Kidney epithelial cell (primary cell): Measurements from ENCODE around the gene C2CD5. TPM values are rescaled to one million over a fixed set of nuclear protein-coding genes. Genes with fewer than 3 reads are reported as not detected.
A peak's percentile ranks its signal among the peaks of the same experiment; 100 is the strongest.
"Not testable (repeated sequence)": the region's sequence is repeated elsewhere in the genome, so short reads cannot be mapped to it uniquely, and the experiment has no call there.

Experiments
- DNase-seq: peaks from one replicate; pipeline ENCODE4 v3.0.0-alpha.2; 2010; ENCODE audit warnings: low read depth
- H3K27me3 ChIP-seq: 2 replicates; pipeline ENCODE4 v1.6.0; 2011; ENCODE audit warnings: low read length; ENCODE audit not compliant: control insufficient read depth, insufficient read depth
- H3K36me3 ChIP-seq: 2 replicates; pipeline ENCODE4 v1.5.1; 2011; ENCODE audit warnings: low read length; ENCODE audit not compliant: control insufficient read depth, insufficient read depth
- H3K4me3 ChIP-seq: 2 replicates; pipeline ENCODE4 v1.5.1; 2011; ENCODE audit warnings: low read depth, mild to moderate bottlenecking, control low read depth, low read length
- CTCF ChIP-seq: IDR thresholded peaks from 2 replicates; pipeline ENCODE4 v1.5.1; 2011; ENCODE audit warnings: mild to moderate bottlenecking, moderate library complexity, low read length, control low read depth, inconsistent platforms; ENCODE audit not compliant: insufficient read depth, poor library complexity, severe bottlenecking
- total RNA-seq: library from RNA; depleted of rRNA; stranded (reverse); fragments of >200 nt; gene quantifications from 2 replicates; pipeline ENCODE4 v1.2.3, GENCODE V29; 2015

Gene C2CD5
- total RNA-seq, 1 donor from 2014 or later = 19.3 TPM

DNA sequence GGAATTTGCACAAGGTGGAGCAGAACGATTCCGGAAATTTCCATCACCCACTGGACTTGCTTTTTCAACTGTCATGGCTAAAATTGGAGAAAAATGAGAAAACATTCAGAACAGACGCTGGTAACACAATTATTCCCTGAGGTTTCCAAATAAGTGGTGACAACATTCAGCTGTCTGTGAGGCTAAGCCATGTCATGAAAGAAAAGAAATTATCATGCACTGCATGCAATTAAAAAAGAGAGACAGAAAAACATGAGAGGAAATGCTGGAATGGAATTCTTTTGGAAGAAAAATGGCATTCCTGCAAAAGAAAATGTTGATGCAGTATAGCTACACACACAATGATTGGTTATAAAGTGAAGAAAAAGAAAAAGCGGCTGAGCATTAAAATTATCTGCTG is 87.3 kb downstream of the C2CD5 start:
- no peak for TF ChIP-seq CTCF
- no peak for DNase-seq
- Histone ChIP-seq H3K4me3 (no peak overlapping the region), H3K27me3 (no peaks in the 10 kb centered on the region), H3K36me3 (no peaks in the 10 kb centered on the region)

- no peak for TF ChIP-seq CTCF
- no peak for DNase-seq
- no peak overlapping the region for H3K4me3 ChIP-seq
- no peaks in the 10 kb centered on the region for H3K27me3 ChIP-seq
- H3K36me3 ChIP-seq = no peaks in the 10 kb centered on the region
Observed at GRCh38 chr12:22453511-22453910, 90.8 kb downstream of the C2CD5 start.

GRCh38 chr12:22447223-22447622 is 97.1 kb downstream of the C2CD5 start:
- no peak for TF ChIP-seq CTCF
- no peak overlapping the region for H3K4me3 ChIP-seq
- no peaks in the 10 kb centered on the region for H3K27me3 ChIP-seq
- H3K36me3 ChIP-seq = no peaks in the 10 kb centered on the region
- DNase-seq = no peak

GRCh38 chr12:22444317-22444665 is 100.1 kb downstream of the C2CD5 start:
- H3K36me3 ChIP-seq, H3K27me3 ChIP-seq, DNase-seq, H3K4me3 ChIP-seq: not testable (repeated sequence)

DNA sequence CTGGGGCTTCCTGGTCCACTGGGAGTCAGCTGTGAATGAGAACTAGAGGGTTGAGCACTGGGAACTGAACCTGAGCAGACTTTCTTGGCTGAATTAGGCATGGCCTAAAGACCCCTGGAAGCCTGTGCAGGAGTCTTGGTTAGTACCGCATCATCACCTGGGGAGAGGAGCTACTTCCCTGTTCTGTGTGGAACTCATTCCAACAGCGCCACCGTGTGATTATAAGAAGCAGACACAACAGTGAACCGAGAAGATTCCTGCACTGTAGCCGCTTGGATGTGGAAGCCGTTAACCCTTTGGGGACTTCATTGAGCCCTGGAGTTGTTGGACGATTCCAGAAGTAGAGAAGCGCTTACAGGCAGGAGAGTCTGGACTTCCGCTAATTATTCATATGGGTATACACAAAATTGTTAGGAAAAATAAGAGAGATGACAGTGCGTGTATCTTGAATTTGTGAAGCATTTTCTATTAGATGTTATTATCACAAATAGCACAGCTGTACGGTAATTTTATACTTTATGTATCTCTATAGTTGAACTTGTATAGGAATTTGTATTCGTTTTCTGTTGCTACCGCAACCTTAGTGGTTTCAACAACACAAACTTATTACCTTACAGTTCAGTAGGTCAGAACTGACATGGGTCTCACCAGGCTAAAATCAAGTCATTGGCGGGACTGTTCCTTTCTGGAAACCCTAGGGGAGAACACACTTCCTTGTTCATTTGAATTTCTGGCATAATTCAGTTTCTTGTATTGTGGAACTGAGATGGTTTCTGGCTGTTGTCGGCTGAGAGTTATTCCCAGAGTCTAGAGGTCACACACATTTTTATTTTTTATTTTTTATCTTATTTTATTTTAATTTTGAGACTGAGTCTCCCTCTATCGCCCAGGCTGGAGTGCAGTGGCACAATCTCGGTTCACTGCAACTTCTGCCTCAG is 100.7 kb downstream of the C2CD5 start:
- H3K4me3 ChIP-seq = no peak overlapping the region
- H3K27me3 ChIP-seq = no peaks in the 10 kb centered on the region
- no peaks in the 10 kb centered on the region for H3K36me3 ChIP-seq
- TF ChIP-seq CTCF = peak; percentile 78
- no peak for DNase-seq

DNA sequence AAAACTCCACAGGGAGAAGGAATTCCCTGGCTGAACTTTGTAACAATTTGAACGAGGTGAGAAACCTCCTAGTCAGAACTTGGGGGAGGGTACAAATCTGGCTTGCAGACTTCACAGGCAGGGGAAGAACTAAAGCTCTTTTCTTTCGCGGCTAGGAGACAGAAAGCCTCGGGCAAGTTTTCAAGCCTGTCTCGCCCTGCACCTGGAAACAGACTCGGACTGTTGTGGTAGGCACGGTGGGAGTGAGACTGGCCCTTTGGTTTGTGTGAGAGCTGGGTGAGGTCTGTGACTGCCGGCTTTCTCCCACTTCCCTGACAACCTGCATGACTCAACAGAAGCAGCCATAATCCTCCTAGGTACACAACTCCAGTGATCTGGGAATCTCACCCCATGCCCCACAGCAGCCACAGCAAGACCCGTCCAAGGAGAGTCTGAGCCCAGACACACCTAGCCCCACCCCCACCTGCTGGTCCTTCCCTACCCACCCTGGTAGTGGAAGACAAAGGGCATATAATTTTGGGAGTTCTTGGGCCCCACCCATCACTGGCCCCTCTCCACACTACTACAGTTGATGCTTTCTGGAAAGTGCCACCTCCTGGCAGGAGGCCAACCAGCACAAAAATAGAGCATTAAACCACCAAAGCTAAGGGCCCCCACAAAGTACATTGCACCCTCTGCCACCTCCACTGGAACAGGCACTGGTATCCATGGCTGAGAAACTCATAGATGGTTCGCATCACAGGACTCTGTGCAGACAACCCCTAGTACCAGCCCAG is 107.1 kb downstream of the C2CD5 start:
- TF ChIP-seq CTCF = no peak
- Histone ChIP-seq H3K27me3 (no peaks in the 10 kb centered on the region), H3K4me3 (no peak overlapping the region), H3K36me3 (no peaks in the 10 kb centered on the region)
- DNase-seq = no peak
